HepG2 (cell line): Measurements from ENCODE around the gene TNNI3K. TPM values are rescaled to one million over a fixed set of nuclear protein-coding genes. Genes with fewer than 3 reads are reported as not detected.

Experiments
- ATAC-seq: fragments of 200-7000 bp; cut with Tn5 transposase; 3 replicates; pipeline ENCODE4 v1.9.1; 2020; ENCODE audit warnings: mild to moderate bottlenecking, moderate library complexity
- BruUV-seq: library from RNA; stranded (reverse); fragments of 400-500 nt; replicated peaks from 2 replicates; lab custom pipeline; 2021; lab: Mats Ljungman, UMichigan
- CTCF ChIA-PET: fragments of 300-600 bp; formaldehyde crosslinking; extraction: SDS; loops from one replicate; lab custom pipeline; 2021; ENCODE audit warnings: low total read pairs, inconsistent platforms, low intra/inter-chr PET ratio; lab: Yijun Ruan, JAX
- POLR2A ChIA-PET: fragments of 350-600 bp; sonication (Branson Sonifier 250); formaldehyde crosslinking; loops from one replicate; lab custom pipeline; 2020; ENCODE audit warnings: antibody characterized with exemption, inconsistent platforms; lab: Yijun Ruan, JAX
- DNase-seq: peaks from one replicate; pipeline ENCODE4 v3.0.0-alpha.2; 2015; ENCODE audit warnings: low spot score
- FAIRE-seq: peaks from 3 replicates; lab custom pipeline; 2011; peaks lifted over from hg19 to GRCh38; lab: Jason Lieb, UNC
- H2AFZ ChIP-seq: one replicate; pipeline ENCODE4 v1.6.1; 2011; ENCODE audit warnings: low read length, inconsistent platforms
- H3K27ac ChIP-seq: fragments of 300-600 bp; 3 replicates; pipeline ENCODE4 v1.8.0; 2011; ENCODE audit warnings: mixed run types, mild to moderate bottlenecking, mixed read lengths, low read length, inconsistent platforms; ENCODE audit not compliant: insufficient read depth; ENCODE audit errors: extremely low read length
- H3K27me3 ChIP-seq, 2 experiments: fragments of 200-600 bp in 1 of 2; 2 replicates in 1 of 2; 3 replicates in 1 of 2; pipeline versions ENCODE4 v1.6.0 to v1.8.0; 2011; ENCODE audit warnings: low read length in 2 of 2, mild to moderate bottlenecking in 2 of 2, moderate library complexity in 2 of 2, inconsistent platforms in 1 of 2; ENCODE audit not compliant: insufficient read depth in 2 of 2, control insufficient read depth in 1 of 2
- H3K36me3 ChIP-seq, 2 experiments: fragments of 200-600 bp in 1 of 2; replicated peaks in 1 of 2; 2 replicates in 1 of 2; 3 replicates in 1 of 2; pipeline versions ENCODE4 v1.5.1 to v1.8.0; 2011; ENCODE audit warnings: low read length in 2 of 2, inconsistent platforms in 1 of 2; ENCODE audit not compliant: insufficient read depth in 2 of 2, control insufficient read depth in 1 of 2
- H3K4me1 ChIP-seq: 2 replicates; pipeline ENCODE4 v1.5.1; 2012; ENCODE audit warnings: low read length, inconsistent platforms; ENCODE audit not compliant: insufficient read depth
- H3K4me2 ChIP-seq: 2 replicates; pipeline ENCODE4 v1.6.0; 2011; ENCODE audit warnings: low read depth, low read length, inconsistent platforms
- H3K4me3 ChIP-seq, 3 experiments: fragments of 200-600 bp in 1 of 3; sonication (generic), shearing (Covaris generic) in 1 of 3; replicated peaks in 1 of 3; 2 replicates each; pipeline ENCODE4 v1.5.1; 2011 to 2016; ENCODE audit warnings: low read length in 3 of 3, inconsistent platforms in 2 of 3, low read depth in 2 of 3, mild to moderate bottlenecking in 2 of 3, control low read depth in 1 of 3, mixed read lengths in 1 of 3; ENCODE audit not compliant: insufficient read depth in 1 of 3
- H3K79me2 ChIP-seq: one replicate; pipeline ENCODE4 v1.6.1; 2011; ENCODE audit warnings: low read length, inconsistent platforms; ENCODE audit not compliant: insufficient read depth
- H3K9ac ChIP-seq: 2 replicates; pipeline ENCODE4 v1.6.0; 2011; ENCODE audit warnings: mild to moderate bottlenecking, low read depth, low read length, inconsistent platforms; ENCODE audit not compliant: insufficient read depth
- H3K9me3 ChIP-seq: 2 replicates; pipeline ENCODE4 v1.5.1; 2012; ENCODE audit warnings: mild to moderate bottlenecking, low read length
- H4K20me1 ChIP-seq: 2 replicates; pipeline ENCODE4 v1.6.0; 2011; ENCODE audit warnings: inconsistent platforms, mild to moderate bottlenecking, low read length, moderate library complexity; ENCODE audit not compliant: insufficient read depth
- BRD4 ChIP-seq: sonication (generic); formaldehyde crosslinking; IDR thresholded peaks from 2 replicates; pipeline ENCODE4 v1.4.0; 2020; ENCODE audit warnings: missing genetic modification reagents
- GFI1 ChIP-seq: sonication (generic); formaldehyde crosslinking; IDR thresholded peaks from 2 replicates; pipeline ENCODE4 v1.5.0; 2020; ENCODE audit warnings: missing genetic modification reagents, mild to moderate bottlenecking, borderline replicate concordance
- HOXA3 ChIP-seq: sonication (generic); formaldehyde crosslinking; IDR thresholded peaks from 2 replicates; pipeline ENCODE4 v1.5.0; 2020; ENCODE audit warnings: missing genetic modification reagents
- MAFF ChIP-seq: IDR thresholded peaks from 2 replicates; pipeline ENCODE4 v1.6.1; 2011; ENCODE audit warnings: low read depth, low read length, improper control_type of control experiment
- MAFK ChIP-seq, 2 experiments: IDR thresholded peaks in 1 of 2; conservative IDR thresholded peaks in 1 of 2; 2 replicates each; pipeline ENCODE4 v1.6.1; 2011; ENCODE audit warnings: improper control_type of control experiment in 2 of 2, low read length in 2 of 2
- PITX1 ChIP-seq: sonication (generic); formaldehyde crosslinking; IDR thresholded peaks from 2 replicates; pipeline ENCODE4 v1.5.1; 2020; ENCODE audit warnings: mild to moderate bottlenecking, missing genetic modification reagents
- SALL1 ChIP-seq: sonication (generic); formaldehyde crosslinking; IDR thresholded peaks from 2 replicates; pipeline ENCODE4 v1.8.0; 2022; ENCODE audit warnings: mild to moderate bottlenecking, missing genetic modification reagents
- SNRNP70 ChIP-seq: fragments of 200-400 bp; formaldehyde crosslinking; IDR thresholded peaks from 2 replicates; pipeline ENCODE4 v1.6.1; 2017; ENCODE audit warnings: mild to moderate bottlenecking, low read depth, low read length, moderate library complexity
- SRY ChIP-seq: sonication (generic); formaldehyde crosslinking; IDR thresholded peaks from 2 replicates; pipeline ENCODE4 v1.8.0; 2022; ENCODE audit warnings: mild to moderate bottlenecking, missing genetic modification reagents
- TOE1 ChIP-seq: sonication (generic); formaldehyde crosslinking; IDR thresholded peaks from 2 replicates; pipeline ENCODE4 v1.4.0; 2020; ENCODE audit warnings: mild to moderate bottlenecking, missing genetic modification reagents
- ZNF263 ChIP-seq: sonication (generic); formaldehyde crosslinking; IDR thresholded peaks from 2 replicates; pipeline ENCODE4 v1.4.0; 2020; ENCODE audit warnings: missing genetic modification reagents
- ZNF441 ChIP-seq: sonication (generic); formaldehyde crosslinking; IDR thresholded peaks from 2 replicates; pipeline ENCODE4 v1.7.0; 2021; ENCODE audit warnings: missing genetic modification reagents, borderline replicate concordance
- WGBS: methylation state at CpG from one replicate; pipeline ENCODE4 v1.1.6; 2017; ENCODE audit warnings: low lambda C conversion rate; 5-methylcytosine and 5-hydroxymethylcytosine counted together
- in situ Hi-C: cut with HindIII; loops from 2 replicates; pipeline ENCODE4 v1.10.0; 2017; ENCODE audit warnings: low pct_unique_long_range_greater_than_20kb; ENCODE audit not compliant: extremely low pct_ligation_motif_present
- intact Hi-C: fragments of 100-400 bp; cut with micrococcal nuclease; formaldehyde crosslinking; loops from one replicate; pipeline ENCODE4 v1.10.0; 2022; ENCODE audit not compliant: unreplicated experiment
- polyA plus RNA-seq, 8 experiments: library from polyadenylated mRNA; depleted of rRNA in 3 of 8; stranded (reverse) in 7 of 8; unstranded in 1 of 8; fragments of >200 nt; fragmentation: Illumina TruSeq in 4 of 8; extraction: Trizol in 4 of 8; gene quantifications; 2 replicates each; pipeline versions ENCODE4 v1.2.1 to v1.2.3, GENCODE V29; 2011 to 2016; ENCODE audit warnings: low read depth in 4 of 8, missing spikeins in 1 of 8, mixed read lengths in 1 of 8; ENCODE audit not compliant: insufficient read depth in 1 of 8
- total RNA-seq, 5 experiments: library from RNA; depleted of rRNA; stranded (reverse); fragments of >200 nt; fragmentation: Illumina TruSeq; extraction: Trizol; gene quantifications; 2 replicates each; pipeline ENCODE4 v1.2.3, GENCODE V29; 2016; ENCODE audit warnings: low read depth in 1 of 5
- TF ChIP-seq, protein P1 (sequence below): sonication (generic); formaldehyde crosslinking; IDR thresholded peaks from 2 replicates; pipeline ENCODE4 v1.4.0; 2020; ENCODE audit warnings: missing genetic modification reagents
- TF ChIP-seq, protein P2 (sequence below): sonication (generic); formaldehyde crosslinking; IDR thresholded peaks from 2 replicates; pipeline ENCODE4 v1.4.0; 2020; ENCODE audit warnings: mild to moderate bottlenecking, missing genetic modification reagents
- TF ChIP-seq, protein P3 (sequence below): sonication (generic); formaldehyde crosslinking; IDR thresholded peaks from 2 replicates; pipeline ENCODE4 v1.8.1; 2023; ENCODE audit warnings: missing genetic modification reagents, inconsistent platforms, borderline replicate concordance
- TF ChIP-seq, protein P4 (sequence below): IDR thresholded peaks from 2 replicates; pipeline ENCODE4 v1.6.1; 2016; ENCODE audit warnings: missing biosample characterization, missing genetic modification reagents, low read depth

TNNI3K gene
- total and polyA plus RNA-seq, 2 of the 13 experiments (the other 11 are each of a cell fraction or from before 2014, with no cell fraction given) = 1.1 TPM; not detected in 1

DNA sequence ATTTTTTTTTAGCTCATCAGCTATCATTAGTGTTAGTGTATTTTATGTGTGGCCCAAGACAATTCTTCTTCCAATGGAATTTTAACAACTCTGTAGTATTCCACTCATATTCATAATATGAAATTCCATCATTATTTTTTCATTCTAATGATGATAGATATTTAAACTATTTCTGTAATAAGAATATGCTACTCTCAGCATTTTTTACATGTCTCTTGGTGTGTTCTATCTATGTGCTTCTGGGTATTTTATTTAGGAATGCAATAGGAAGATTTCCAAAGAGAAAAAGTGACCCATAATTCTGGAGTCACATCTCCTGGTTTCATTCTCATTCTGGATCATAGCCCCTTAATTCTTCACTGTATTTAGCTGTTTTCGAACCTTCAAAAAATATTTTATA is 167.7 kb downstream of the TNNI3K start:
- Histone ChIP-seq H4K20me1 (no peaks in the 10 kb centered on the region), H3K27me3 (no peaks in the 10 kb centered on the region), H3K27ac (no peak overlapping the region), H3K4me2 (no peak overlapping the region), H3K4me3 (no peak overlapping the region), H3K4me1 (no peaks in the 10 kb centered on the region)
- WGBS = 0% methylated on average over 1 of the region's 1 CpG
- in situ Hi-C loops = no loop called here
- intact Hi-C loops = no loop called here
- ATAC-seq = no peak
- no peak for FAIRE-seq
- CTCF ChIA-PET = no interaction called here
- TF ChIP-seq BRD4 (CRISPR knock-in tag) (no peak), GFI1 (no peak), SALL1 (no peak), MAFF (peak; percentile 73; the same call in 1 of the 2 replicates), ZNF263 (CRISPR knock-in tag) (no peak), PITX1 (CRISPR knock-in tag) (no peak), TOE1 (CRISPR knock-in tag) (no peak), HOXA3 (CRISPR knock-in tag) (no peak), SNRNP70 (no peak), ZNF441 (CRISPR knock-in tag) (no peak), MAFK (conservative IDR thresholded peaks at IDR 0.05 in 1 of 2, IDR thresholded peaks at IDR 0.05 in 1 of 2; ENCODE audit: low read length in 2 of 2) (peak; percentile 65 to 88), SRY (no peak)
- TF ChIP-seq, protein P1, sequence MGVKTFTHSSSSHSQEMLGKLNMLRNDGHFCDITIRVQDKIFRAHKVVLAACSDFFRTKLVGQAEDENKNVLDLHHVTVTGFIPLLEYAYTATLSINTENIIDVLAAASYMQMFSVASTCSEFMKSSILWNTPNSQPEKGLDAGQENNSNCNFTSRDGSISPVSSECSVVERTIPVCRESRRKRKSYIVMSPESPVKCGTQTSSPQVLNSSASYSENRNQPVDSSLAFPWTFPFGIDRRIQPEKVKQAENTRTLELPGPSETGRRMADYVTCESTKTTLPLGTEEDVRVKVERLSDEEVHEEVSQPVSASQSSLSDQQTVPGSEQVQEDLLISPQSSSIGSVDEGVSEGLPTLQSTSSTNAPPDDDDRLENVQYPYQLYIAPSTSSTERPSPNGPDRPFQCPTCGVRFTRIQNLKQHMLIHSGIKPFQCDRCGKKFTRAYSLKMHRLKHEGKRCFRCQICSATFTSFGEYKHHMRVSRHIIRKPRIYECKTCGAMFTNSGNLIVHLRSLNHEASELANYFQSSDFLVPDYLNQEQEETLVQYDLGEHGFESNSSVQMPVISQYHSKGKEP (CRISPR knock-in tag) = no peak
- TF ChIP-seq, protein P2, sequence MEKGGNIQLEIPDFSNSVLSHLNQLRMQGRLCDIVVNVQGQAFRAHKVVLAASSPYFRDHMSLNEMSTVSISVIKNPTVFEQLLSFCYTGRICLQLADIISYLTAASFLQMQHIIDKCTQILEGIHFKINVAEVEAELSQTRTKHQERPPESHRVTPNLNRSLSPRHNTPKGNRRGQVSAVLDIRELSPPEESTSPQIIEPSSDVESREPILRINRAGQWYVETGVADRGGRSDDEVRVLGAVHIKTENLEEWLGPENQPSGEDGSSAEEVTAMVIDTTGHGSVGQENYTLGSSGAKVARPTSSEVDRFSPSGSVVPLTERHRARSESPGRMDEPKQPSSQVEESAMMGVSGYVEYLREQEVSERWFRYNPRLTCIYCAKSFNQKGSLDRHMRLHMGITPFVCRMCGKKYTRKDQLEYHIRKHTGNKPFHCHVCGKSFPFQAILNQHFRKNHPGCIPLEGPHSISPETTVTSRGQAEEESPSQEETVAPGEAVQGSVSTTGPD (CRISPR knock-in tag) = no peak
- TF ChIP-seq, protein P3, sequence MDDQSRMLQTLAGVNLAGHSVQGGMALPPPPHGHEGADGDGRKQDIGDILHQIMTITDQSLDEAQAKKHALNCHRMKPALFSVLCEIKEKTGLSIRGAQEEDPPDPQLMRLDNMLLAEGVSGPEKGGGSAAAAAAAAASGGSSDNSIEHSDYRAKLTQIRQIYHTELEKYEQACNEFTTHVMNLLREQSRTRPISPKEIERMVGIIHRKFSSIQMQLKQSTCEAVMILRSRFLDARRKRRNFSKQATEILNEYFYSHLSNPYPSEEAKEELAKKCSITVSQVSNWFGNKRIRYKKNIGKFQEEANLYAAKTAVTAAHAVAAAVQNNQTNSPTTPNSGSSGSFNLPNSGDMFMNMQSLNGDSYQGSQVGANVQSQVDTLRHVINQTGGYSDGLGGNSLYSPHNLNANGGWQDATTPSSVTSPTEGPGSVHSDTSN (CRISPR knock-in tag) = no peak
- TF ChIP-seq, protein P4, sequence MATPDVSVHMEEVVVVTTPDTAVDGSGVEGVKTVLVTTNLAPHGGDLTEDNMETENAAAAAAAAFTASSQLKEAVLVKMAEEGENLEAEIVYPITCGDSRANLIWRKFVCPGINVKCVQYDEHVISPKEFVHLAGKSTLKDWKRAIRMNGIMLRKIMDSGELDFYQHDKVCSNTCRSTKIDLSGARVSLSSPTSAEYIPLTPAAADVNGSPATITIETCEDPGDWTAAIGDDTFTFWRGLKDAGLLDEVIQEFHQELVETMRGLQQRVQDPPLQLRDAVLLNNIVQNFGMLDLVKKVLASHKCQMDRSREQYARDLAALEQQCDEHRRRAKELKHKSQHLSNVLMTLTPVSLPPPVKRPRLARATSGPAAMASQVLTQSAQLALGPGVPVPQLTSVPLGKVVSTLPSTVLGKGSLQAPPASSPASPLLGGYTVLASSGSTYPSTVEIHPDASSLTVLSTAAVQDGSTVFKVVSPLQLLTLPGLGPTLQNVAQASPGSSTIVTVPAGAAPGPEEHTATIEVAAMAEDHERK (CRISPR knock-in tag) = no peak
- TF ChIP-seq, all 625 proteins: peak for 2
- H3K36me3 ChIP-seq = no peaks in the 10 kb centered on the region
- BruUV-seq = no TSS peak
- no peak for DNase-seq
- no peak overlapping the region for H2AFZ ChIP-seq
- H3K9ac ChIP-seq = no peak overlapping the region
- H3K79me2 ChIP-seq = no peaks in the 10 kb centered on the region
- POLR2A ChIA-PET = no interaction called here
- H3K9me3 ChIP-seq = no peaks in the 10 kb centered on the region
